ENCODE results near the gene PTPN21.

PTPN21 gene
- long read RNA-seq, donor 1, full-length matches to known transcripts = 2 of 2 reads
- long read RNA-seq, donor 1, partial matches to known transcripts = 0 of 2 reads
- long read RNA-seq, donor 1, other reads (novel, unspliced or antisense) = 0 of 2 reads
- long read RNA-seq, donor 2, partial matches to known transcripts = 5 of 5 reads
- long read RNA-seq, donor 2, other reads (novel, unspliced or antisense) = 0 of 5 reads
- long read RNA-seq, donor 3 = 0 reads
- long read RNA-seq, donor 4, full-length matches to known transcripts = 1 of 1 reads
- long read RNA-seq, donor 4, partial matches to known transcripts = 0 of 1 reads
- long read RNA-seq, donor 4, other reads (novel, unspliced or antisense) = 0 of 1 reads
- long read RNA-seq, donor 5, full-length matches to known transcripts = 2 of 2 reads
- long read RNA-seq, donor 5, partial matches to known transcripts = 0 of 2 reads
- long read RNA-seq, donor 5, other reads (novel, unspliced or antisense) = 0 of 2 reads
- long read RNA-seq, donor 6 = 0 reads
- long read RNA-seq, donor 7 = 0 reads
- long read RNA-seq, donor 8, full-length matches to known transcripts = 2 of 2 reads
- long read RNA-seq, donor 8, partial matches to known transcripts = 0 of 2 reads
- long read RNA-seq, donor 8, other reads (novel, unspliced or antisense) = 0 of 2 reads

- peak; percentile 94 for DNase-seq
These were observed at the start of gene PTPN21 for GRCh38 chr14:88554457-88555286. TSS of gene PTPN21 (minus strand) at chr14:88555007. CDS start at chr14:88550417, 4,590 bp downstream.

GRCh38 chr14:88604212-88604611 is 49.4 kb upstream of the PTPN21 start:
- no peak for DNase-seq

- DNase-seq = no peak
These were observed 45.1 kb upstream of the PTPN21 start for GRCh38 chr14:88599761-88600439.

GRCh38 chr14:88599326-88599725 is 44.5 kb upstream of the PTPN21 start:
- DNase-seq = no peak

- no peak for DNase-seq
These were observed 43.4 kb upstream of the PTPN21 start for GRCh38 chr14:88598097-88598675.

- DNase-seq = no peak
These were observed 42.8 kb upstream of the PTPN21 start for GRCh38 chr14:88597601-88598000.

- no peak for DNase-seq
These were observed 42.2 kb upstream of the PTPN21 start for GRCh38 chr14:88597038-88597437.

GRCh38 chr14:88592031-88592430 is 37.2 kb upstream of the PTPN21 start:
- DNase-seq = no peak

- DNase-seq = no peak
These were observed 35.4 kb upstream of the PTPN21 start for GRCh38 chr14:88590173-88590572.

GRCh38 chr14:88588081-88588480 is 33.3 kb upstream of the PTPN21 start:
- no peak for DNase-seq

- no peak for DNase-seq
These were observed 29.6 kb upstream of the PTPN21 start for GRCh38 chr14:88584451-88584850.

- DNase-seq = no peak
These were observed 21.4 kb upstream of the PTPN21 start for GRCh38 chr14:88576222-88576621.

GRCh38 chr14:88572117-88572516 is 17.3 kb upstream of the PTPN21 start:
- no peak for DNase-seq

GRCh38 chr14:88568196-88568595 is 13.4 kb upstream of the PTPN21 start:
- DNase-seq = no peak

- DNase-seq = no peak
These were observed 10.6 kb upstream of the PTPN21 start for GRCh38 chr14:88565427-88565826.

- DNase-seq = no peak
These were observed 9.0 kb upstream of the PTPN21 start for GRCh38 chr14:88563845-88564244.

GRCh38 chr14:88562831-88563686 is 8.3 kb upstream of the PTPN21 start, which contains the start of gene ZC3H14:
TSS of gene ZC3H14 (plus strand) at chr14:88563037. CDS start at chr14:88563134, 97 bp downstream.
- peak; percentile 99 for DNase-seq

- DNase-seq = no peak
These were observed 7.7 kb upstream of the PTPN21 start for GRCh38 chr14:88562532-88562830.

GRCh38 chr14:88559852-88560251 is 5.0 kb upstream of the PTPN21 start:
- DNase-seq = no peak

GRCh38 chr14:88556581-88556980 is 1.8 kb upstream of the PTPN21 start:
- DNase-seq = no peak

GRCh38 chr14:88553886-88554456 is 836 bp downstream of the PTPN21 start:
- peak; percentile 75 for DNase-seq

Data from right kidney (tissue), 9 donors.